NCI-H524 treated with DMSO at 0.1 percent for 48 hours (cell line): ENCODE measurements around the gene ATG10.
"Not testable (repeated sequence)": the region's sequence is repeated elsewhere in the genome, so short reads cannot be mapped to it uniquely, and the experiment has no call there.

ENCODE experiments used
- DNase-seq: peaks from one replicate; lab custom pipeline; 2025; lab: John Stamatoyannopoulos, UW

ATG10 gene

DNA sequence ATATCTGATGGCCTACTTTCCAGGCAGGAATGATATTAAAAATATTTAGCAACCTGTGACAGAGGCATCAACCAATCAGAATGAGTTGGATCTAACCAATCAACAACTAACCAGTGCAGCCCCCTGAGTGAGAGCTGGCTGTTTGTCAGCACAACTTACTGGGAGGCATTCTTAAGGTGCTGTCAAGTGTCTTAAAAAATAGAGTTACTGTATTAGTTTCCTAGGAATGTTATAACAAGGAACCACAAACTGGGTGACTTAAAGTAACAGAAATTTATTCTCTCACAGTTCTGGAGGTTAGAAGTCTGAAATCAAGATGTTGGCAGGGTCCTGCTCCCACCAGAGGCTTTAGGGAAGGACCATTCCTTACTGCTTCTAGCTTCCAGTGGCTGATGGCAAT is 85.2 kb downstream of the ATG10 start:
- DNase-seq, result no peak

DNA sequence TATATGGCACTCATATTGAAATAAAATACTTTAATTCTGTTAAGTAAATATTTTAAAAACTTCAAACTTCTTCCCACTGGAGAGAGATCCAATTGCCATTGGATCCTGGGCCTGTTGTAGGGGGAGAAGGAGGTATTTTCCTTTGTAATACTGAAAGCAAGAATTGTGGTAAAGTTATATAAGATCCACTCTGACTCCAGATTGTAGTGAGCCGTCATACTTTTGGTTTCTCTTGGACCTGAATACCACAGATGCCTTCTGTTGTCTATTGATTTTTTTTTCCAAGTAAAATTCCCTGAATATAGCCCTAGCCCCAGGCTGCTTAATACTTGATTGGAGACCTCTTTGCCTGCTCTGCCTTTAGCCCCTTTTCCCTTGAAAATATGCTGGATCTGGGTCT is 86.9 kb downstream of the ATG10 start:
- no peak for DNase-seq

DNA sequence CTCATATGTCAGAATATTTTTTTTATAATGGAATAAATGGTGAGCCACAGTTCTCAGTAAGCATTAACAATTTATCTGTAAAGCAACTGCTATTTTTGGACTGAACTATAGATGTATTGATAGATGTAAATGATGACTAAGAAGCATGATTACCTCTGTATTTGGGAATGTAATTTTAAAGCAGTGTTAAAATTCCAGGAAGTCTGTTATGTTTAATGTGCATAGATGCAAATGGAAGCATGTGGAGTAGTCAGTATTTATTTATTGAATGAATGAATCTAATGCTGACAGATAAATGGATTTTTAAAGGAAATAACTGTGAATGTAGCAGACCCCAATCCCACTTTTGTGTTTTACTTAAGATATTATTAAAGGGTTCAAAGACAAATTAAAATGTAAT is 95.0 kb downstream of the ATG10 start:
- DNase-seq, result no peak

DNA sequence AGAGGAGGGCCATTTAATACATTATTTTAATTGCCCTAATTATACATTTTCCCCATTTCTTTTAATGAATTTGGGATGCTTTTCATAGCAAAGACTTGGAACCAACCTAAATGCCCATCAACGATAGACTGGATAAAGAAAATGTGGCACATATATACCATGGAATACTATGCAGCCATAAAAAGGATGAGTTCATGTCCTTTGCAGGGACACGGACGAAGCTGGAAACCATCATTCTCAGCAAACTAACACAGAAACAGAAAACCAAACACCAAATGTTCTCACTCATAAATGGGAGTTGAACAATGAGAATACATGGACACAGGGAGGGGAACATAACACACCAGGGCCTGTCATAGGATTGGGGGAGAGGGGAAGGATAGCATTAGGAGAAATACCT is 96.2 kb downstream of the ATG10 start:
- DNase-seq, result not testable (repeated sequence)

DNA sequence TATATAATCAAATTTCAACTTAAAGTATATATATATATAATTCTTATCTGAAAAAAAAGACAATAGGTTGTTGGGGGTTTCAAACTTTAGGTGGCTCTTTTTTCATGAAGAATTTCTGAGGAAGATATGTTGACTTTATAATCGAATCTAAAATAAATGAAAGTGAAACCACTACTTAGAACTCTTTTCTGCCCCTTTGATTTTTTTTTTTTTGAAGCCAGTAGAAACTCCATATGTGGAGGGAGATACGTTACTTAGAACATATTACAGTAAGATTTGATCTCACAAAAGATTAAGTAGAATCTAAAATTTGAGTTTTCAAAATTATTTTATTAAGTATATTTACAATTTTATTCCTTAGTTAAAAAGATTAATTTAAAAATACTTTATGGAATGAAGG is 96.9 kb downstream of the ATG10 start:
- no peak for DNase-seq

DNA sequence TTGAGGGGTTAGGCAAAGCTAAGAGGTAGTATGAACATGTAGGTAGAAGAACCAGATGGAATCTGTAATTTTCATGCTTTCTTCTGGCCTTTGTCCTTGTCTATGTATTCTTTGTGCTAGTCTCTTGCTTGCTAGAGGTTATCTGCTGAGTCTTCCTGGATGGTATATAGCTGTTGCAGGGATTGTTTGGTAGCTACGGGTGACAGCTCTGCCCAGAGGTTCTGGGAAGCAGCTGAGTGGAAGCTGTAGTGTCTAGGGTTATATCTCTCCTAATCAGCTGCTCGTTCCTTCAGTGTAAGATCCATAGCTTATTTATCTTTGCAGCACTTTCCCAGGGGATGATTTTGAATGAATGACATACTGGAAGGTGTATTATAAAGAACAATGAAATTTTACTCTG is 100.3 kb downstream of the ATG10 start:
- DNase-seq, result no peak

DNA sequence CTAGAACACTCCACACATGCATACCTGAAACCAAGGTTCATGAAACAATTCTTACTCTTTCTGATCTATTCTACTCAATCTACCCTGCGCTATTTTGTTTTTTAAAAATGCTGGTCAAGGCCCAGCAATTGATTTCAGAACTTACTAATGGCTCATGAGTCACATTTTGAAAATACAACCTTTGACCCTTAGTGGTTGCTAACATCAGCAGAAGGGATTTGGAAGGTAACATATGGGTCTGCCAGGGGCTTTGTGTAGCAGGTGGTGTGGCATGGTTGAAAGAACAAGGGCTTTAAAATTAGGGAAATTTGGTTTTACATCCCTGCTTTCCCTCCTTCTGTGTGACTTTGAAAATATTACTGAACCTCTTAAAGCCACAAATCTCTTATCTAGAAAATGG is 101.4 kb downstream of the ATG10 start:
- peak; percentile 85 for DNase-seq

DNA sequence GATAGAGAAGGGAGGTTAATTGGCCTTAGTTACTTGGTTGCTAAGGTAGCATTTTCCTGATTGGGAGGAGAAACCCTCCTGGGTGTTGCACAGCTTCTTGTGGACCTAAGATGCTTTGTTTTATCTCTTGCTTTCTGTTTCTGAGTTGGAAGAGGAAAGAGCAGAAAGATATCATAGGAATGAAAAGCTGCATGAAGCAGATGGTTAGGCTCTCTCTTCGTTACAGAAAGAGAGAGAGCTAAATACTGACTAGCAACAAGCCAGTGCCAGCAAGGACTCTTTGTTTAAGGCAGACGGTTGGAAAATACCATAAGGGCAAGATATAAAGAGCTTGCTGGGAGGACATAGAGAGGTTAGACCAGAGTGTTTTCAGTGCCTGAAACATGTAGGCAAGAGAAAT is 103.1 kb downstream of the ATG10 start:
- peak; percentile 75 for DNase-seq

DNA sequence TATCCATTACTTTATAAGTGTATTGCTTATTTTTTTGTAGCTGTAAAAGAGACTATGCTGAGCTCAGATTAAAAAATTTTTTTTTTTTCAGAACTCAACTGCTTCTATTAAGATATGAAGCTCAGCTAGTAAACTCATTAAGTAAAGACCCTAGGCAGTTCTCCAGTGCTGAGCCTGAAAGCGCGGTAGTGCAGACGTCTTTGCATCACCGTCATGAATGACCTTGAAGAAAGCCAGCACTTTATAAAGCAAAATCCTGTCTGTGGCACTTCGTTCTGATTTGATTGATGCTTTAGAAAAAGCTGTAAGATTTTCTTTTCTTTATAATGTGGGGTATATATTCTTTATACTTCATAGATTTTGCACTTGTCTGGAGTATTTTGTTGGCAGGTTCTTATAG is 105.7 kb downstream of the ATG10 start:
- no peak for DNase-seq

DNA sequence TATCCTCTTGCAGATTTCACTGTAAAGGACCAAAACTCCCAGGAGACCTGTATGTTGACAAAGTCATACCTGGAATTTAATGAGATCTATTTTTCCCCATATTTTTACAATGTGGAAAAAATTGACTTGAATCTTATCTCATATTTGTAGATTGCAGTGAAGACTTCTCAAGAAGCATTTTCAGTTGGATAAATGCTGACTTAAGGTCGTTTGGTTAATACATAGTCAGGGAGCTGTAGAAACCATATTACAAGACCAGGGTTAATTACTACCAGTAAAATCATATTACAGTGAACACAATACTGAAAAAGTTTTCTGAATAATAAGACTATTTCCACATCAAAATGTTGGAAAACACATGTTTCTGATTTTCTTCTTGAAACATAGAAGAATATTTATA is 119.8 kb downstream of the ATG10 start:
- no peak for DNase-seq

DNA sequence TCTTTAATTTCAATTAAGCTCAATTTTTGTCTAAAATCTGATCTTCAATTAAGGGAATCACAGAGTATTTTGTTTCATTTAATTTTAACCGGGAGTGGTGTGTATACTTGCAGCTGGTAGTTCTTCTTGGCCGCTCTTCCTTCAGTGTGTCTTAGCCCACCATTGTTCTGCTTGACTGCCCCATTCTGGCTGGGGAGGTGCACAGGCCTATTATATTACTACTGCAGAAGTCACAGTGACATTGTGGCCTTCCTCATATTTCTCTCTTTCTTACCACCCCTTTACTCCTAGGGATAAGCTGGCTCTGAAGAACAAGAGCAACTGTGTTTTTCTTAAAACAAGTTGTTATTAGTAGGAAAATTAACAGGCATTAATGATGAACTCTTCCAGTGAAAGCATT is 123.7 kb downstream of the ATG10 start:
- DNase-seq, result no peak

DNA sequence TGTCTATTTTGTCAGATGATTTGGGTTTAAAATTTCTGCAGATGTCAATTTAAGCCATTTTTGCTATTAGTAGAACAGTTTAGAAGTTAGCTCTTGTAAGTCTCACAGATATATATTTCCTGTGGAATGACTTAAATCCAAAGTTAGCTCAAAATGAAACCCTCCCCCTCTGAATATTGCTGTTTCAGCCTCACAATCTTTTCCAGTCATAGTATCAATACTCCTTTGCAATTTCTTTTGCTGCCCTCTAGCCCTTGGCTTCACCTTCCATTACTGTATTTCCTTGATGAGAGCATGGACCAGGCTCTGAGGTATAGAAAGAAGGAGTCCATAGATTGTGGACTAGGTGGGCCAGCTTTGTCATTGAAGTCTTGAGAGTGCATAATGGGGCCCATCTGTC is 124.4 kb downstream of the ATG10 start:
- no peak for DNase-seq

DNA sequence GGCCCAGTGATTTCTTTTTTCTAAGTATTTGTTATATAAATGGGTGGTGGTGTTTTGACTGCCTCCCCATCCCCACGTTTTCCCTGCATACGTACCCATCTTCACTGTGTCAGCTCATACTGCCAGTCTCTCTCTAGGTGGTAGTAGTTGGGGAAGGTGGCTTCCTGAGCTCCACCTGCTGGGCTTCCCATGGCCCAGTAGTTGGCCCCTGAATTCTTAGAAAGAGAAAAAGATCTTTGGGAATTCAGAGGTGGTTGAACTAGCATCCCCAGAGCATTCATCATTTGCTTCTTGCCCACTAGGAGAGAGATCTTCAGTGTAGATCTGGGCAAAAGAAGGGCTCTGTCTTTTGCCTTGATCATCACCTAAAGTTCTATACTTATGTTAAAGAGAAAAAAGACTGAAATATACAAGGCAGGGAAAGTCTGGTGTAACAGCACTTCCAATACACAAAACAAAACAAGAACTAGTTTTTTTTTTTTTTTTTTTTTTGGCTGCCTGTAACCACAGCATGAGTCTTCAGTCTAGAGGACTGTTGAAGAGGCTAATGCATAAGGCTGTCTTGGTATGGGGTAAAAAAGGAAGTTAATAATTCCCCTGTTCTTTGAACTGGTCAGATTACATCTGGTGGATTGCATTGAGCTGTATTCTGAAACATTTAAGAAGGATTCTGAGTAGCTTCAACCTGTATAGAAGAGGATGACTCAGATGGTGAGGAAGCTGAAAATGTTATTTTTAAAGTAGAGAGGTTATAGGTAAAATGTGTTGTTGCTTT is 128.7 kb downstream of the ATG10 start:
- DNase-seq, result no peak

DNA sequence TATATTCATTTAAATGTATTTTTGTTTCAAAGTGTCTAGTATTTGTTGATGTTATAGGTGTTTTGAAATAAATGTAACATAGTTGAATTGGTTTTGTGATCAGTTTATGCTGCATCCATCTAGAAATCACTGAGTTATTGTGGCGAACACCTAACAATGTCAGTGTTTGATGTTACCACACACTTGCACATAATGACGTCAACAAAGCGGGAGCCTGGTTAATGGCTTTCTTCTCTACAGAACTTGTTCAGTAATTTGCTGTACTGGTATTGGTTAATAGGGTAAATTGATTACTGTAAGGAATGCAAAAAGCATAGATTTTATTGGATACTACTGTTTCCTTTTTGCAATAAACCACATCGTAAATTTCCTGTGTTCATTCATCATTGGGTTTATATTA is 133.0 kb downstream of the ATG10 start:
- no peak for DNase-seq

DNA sequence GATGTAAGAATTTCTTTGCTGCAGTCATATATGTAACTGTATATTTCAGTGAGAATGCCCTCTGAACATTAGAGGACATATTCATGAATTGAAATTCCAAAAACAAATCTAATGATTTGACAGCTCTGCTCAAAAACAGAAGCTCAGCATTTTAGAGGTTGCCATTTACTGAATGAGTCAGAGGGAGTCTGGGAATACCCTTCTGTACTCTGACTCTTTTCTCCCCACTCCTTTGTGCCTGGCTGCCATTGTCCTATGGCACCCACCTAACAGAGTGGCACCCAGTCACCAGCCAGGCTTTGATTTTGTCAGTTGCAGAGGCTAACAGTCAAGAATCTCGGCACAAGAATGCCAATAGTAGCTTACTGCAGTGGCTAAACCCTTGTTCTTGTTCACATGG is 133.6 kb downstream of the ATG10 start:
- DNase-seq, result no peak

DNA sequence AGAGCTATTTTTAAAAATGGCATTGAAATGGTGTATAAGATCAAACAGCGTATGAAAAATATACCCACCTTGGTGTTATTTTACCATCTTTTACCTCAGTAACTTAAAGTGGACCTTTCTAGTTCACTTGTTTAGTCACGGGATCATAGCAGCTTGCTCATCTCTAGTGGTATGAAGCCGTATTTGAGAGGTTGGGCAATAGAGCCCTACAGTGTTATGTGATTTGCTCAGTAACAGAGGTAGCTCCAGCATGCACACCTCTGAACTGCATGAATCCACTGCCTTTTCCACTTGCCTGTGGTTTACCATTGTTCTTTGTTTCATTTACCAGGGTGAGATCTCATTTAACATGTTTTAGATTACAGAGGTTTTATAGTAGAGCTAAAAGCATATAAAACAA is 134.4 kb downstream of the ATG10 start:
- no peak for DNase-seq

DNA sequence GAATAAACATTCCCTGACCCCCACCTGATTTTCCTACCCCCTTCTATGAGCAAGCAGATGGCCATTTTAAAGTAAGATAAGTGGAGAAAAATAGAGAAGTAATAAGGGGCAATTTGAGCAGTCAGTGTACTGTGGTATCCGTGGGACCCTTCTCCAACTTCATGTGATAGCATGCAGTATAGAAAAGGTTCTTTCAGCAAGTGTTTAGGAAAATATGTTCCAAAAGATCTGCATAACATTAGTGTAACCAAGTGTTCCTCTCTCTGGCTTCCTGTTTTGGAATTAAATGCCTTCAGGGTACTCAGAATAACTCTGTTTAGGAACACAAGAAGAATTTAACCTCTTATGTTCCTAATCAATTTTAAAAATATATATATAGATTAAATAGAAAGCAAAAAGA is 134.9 kb downstream of the ATG10 start:
- DNase-seq, result no peak

DNA sequence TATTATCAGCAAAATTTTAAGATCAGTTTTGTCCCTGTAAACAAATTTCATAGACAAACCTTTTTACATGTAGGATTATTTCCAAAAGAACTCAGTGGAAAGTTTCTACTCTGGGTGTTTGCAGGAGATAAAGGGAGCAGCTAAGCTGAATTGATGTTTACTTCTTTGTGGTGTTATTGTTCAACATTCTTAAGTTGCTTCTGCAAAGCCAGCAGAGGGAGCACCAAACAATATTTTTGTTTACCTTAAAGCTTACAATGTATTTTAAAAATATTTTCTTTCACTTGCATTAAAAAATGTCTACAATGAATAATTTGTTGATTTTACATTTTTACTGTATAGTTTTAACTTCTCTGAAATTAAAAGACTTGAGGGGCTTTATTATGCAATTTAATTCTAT is 135.4 kb downstream of the ATG10 start:
- no peak for DNase-seq

DNA sequence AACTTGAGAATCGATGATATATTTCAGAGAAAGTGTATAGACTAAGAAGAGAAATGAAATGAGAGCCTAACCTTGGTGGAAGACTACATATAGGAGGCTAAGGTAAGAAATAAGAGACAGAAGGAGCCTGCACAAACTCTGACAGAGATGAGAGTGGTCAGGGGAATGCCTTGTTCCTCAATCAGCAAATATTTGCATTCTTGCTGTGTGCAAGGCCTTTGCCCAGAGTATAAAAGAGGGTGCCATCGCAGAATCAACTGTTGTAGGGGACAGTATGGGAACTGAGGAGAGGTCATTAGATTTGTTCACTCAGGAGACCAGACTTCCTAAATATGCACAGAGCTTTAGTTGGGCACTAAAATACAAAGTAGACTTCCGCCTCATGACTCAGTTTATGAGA is 137.2 kb downstream of the ATG10 start:
- DNase-seq, result no peak

DNA sequence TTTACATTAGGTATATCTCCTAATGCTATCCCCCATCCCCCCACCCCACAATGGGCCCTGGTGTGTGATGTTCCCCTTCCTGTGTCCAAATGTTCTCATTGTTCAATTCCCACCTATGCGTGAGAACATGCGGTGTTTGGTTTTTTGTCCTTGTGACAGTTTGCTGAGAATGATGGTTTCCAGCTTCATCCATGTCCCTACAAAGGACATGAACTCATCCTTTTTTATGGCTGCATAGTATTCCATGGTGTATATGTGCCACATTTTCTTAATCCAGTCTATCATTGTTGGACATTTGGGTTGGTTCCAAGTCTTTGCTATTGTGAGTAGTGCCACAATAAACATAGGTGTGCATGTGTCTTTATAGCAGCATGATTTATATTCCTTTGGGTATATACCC is 138.1 kb downstream of the ATG10 start:
- not testable (repeated sequence) for DNase-seq

DNA sequence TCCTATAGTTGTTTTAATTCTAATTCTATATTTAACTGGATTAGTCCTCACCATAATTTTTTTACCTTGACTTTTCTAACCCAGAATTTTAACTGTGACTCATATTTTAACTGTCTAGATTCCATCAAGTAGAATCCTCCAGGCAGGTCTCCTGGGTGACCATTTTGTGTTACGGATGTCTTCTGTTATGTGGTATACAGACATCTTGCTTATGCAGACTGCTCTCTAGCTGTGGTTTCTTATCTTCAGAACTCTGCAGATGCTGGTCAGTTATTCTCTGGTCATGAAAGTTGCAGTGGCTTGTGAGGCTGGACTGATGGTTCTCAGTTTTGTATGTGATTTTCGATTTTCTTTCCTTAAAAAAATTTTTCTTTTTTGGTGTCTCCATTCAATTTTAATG is 139.4 kb downstream of the ATG10 start:
- no peak for DNase-seq

DNA sequence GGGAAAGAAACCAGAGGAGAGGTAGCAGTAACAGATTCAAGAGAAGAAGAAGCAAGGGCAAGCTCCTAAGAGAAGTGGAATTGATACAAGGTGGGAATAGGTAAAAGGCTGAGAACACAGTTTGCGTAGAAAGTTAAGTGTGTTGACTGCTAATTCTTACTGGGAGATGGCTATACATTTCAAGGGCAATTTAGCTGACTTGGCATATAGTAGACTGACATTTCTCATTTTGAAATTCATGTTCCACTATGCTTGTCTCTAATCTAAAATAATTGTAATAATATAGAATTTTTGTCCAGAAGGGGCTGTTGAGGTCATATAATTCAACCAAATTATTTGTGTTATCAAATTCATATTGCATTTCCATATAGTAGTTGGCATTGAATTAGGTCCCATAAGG is 144.0 kb downstream of the ATG10 start:
- no peak for DNase-seq

DNA sequence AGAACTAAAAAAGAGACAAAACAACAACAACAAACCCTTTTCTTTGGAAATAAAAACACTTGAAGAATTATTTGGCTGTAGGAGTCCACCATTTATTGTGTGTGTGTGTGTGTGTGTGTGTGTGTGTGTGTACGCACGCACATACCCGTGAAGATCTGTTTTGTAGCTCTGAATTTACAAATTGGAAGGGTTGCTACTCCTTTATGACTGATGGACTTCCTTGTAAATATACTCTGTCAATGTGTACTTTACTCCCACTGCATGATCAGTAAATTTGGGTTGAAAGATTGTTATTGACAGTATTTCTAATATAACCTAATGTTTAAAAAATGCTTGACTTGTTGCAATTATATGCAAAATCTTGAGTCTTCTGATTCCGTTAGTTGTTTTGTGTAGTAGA is 148.1 kb downstream of the ATG10 start:
- no peak for DNase-seq

DNA sequence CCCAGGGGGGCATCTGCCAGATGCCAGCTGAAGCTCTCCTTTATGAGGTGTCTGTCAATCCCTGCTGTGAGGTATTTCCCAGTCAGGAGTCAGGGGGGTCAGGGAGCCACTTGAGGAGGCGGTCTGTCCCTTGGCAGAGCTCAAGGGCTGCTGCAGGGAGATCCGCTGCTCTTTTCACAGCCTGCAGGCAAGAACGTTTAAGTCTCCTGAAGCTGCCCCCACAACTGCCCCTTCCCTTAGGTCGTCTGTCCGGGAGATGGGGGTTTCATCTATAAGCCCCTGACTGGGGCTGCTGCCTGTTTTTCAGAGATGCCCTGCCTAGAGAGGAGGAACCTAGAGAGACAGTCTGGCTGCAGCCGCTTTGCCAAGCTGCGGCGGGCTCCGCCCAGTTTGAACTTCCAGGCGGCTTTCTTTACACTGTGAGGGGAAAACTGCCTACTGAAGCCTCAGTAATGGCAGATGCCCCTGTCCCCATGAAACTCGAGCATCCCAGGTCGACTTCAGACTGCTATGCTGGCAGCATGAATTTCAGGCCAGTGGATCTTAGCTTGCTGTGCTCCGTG is 158.0 kb downstream of the ATG10 start:
- DNase-seq, result peak; percentile 64
